ENCODE data around the gene NSDHL. TPM values are rescaled to one million over a fixed set of nuclear protein-coding genes. Genes with fewer than 3 reads are reported as not detected.

The NSDHL gene
- polyA plus RNA-seq, 2 of the 4 experiments (the other 2 are of a cell fraction), result 24.9 to 50.5 TPM

Other genes with a start within 250 kb of the NSDHL start
- gene GABRQ, start 193.2 kb upstream of the NSDHL start, polyA plus RNA-seq (2011; rRNA removed), result 0.50 and 0.54 TPM in 2 replicates
- 0.52 to 0.72 TPM (median 0.70 TPM) in 3 replicates for gene GABRQ, start 193.2 kb upstream of the NSDHL start, polyA plus RNA-seq (2017; fragmentation: RNase III; extraction: RNeasy Plus Mini Kit Qiagen cat#74134 plus additional on column Dnase treatment)
- 0.96 and 1.3 TPM in 2 replicates for gene MAGEA3, start 132.3 kb upstream of the NSDHL start, polyA plus RNA-seq (2011; rRNA removed)
- 2.2 to 2.3 TPM (median 2.3 TPM) in 3 replicates for gene MAGEA3, start 132.3 kb upstream of the NSDHL start, polyA plus RNA-seq (2017; fragmentation: RNase III; extraction: RNeasy Plus Mini Kit Qiagen cat#74134 plus additional on column Dnase treatment)
- not detected in 2 replicates for gene CSAG2, start 121.8 kb upstream of the NSDHL start, polyA plus RNA-seq (2011; rRNA removed)
- not detected in 3 replicates for gene CSAG2, start 121.8 kb upstream of the NSDHL start, polyA plus RNA-seq (2017; fragmentation: RNase III; extraction: RNeasy Plus Mini Kit Qiagen cat#74134 plus additional on column Dnase treatment)
- gene MAGEA2B, start 116.4 kb upstream of the NSDHL start, polyA plus RNA-seq (2011; rRNA removed), result 0.08 TPM in 1 of 2 replicates, not detected in the other
- not detected in 3 replicates for gene MAGEA2B, start 116.4 kb upstream of the NSDHL start, polyA plus RNA-seq (2017; fragmentation: RNase III; extraction: RNeasy Plus Mini Kit Qiagen cat#74134 plus additional on column Dnase treatment)
- 1.0 and 1.4 TPM in 2 replicates for gene CSAG1, start 97.3 kb upstream of the NSDHL start, polyA plus RNA-seq (2011; rRNA removed)
- 0.27 to 0.37 TPM in 2 of 3 replicates, not detected in the other for gene CSAG1, start 97.3 kb upstream of the NSDHL start, polyA plus RNA-seq (2017; fragmentation: RNase III; extraction: RNeasy Plus Mini Kit Qiagen cat#74134 plus additional on column Dnase treatment)
- gene MAGEA12, start 97.3 kb upstream of the NSDHL start, polyA plus RNA-seq (2011; rRNA removed), result 1.7 TPM in 2 replicates
- gene MAGEA12, start 97.3 kb upstream of the NSDHL start, polyA plus RNA-seq (2017; fragmentation: RNase III; extraction: RNeasy Plus Mini Kit Qiagen cat#74134 plus additional on column Dnase treatment), result 0.12 to 0.27 TPM (median 0.25 TPM) in 3 replicates
- gene MAGEA2, start 77.2 kb upstream of the NSDHL start, polyA plus RNA-seq (2011; rRNA removed), result 0.09 and 0.34 TPM in 2 replicates
- 0.04 to 0.05 TPM in 2 of 3 replicates, not detected in the other for gene MAGEA2, start 77.2 kb upstream of the NSDHL start, polyA plus RNA-seq (2017; fragmentation: RNase III; extraction: RNeasy Plus Mini Kit Qiagen cat#74134 plus additional on column Dnase treatment)
- gene CSAG3, start 71.8 kb upstream of the NSDHL start, polyA plus RNA-seq (2011; rRNA removed), result 0.10 TPM in 1 of 2 replicates, not detected in the other
- gene CSAG3, start 71.8 kb upstream of the NSDHL start, polyA plus RNA-seq (2017; fragmentation: RNase III; extraction: RNeasy Plus Mini Kit Qiagen cat#74134 plus additional on column Dnase treatment), result not detected in 3 replicates
- gene MAGEA6, start 61.4 kb upstream of the NSDHL start, polyA plus RNA-seq (2011; rRNA removed), result 15.2 and 21.2 TPM in 2 replicates
- 10.2 to 11.3 TPM (median 10.9 TPM) in 3 replicates for gene MAGEA6, start 61.4 kb upstream of the NSDHL start, polyA plus RNA-seq (2017; fragmentation: RNase III; extraction: RNeasy Plus Mini Kit Qiagen cat#74134 plus additional on column Dnase treatment)
- 64.7 and 69.2 TPM in 2 replicates for gene CETN2, start 306 bp upstream of the NSDHL start, polyA plus RNA-seq (2011; rRNA removed)
- 77.8 to 87.3 TPM (median 82.6 TPM) in 3 replicates for gene CETN2, start 306 bp upstream of the NSDHL start, polyA plus RNA-seq (2017; fragmentation: RNase III; extraction: RNeasy Plus Mini Kit Qiagen cat#74134 plus additional on column Dnase treatment)
- gene ZNF185, start 67.0 kb downstream of the NSDHL start, polyA plus RNA-seq (2011; rRNA removed), result 11.2 and 12.8 TPM in 2 replicates
- 4.9 to 5.2 TPM (median 5.0 TPM) in 3 replicates for gene ZNF185, start 67.0 kb downstream of the NSDHL start, polyA plus RNA-seq (2017; fragmentation: RNase III; extraction: RNeasy Plus Mini Kit Qiagen cat#74134 plus additional on column Dnase treatment)
- not detected in 2 replicates for gene PNMA5, start 163.1 kb downstream of the NSDHL start, polyA plus RNA-seq (2011; rRNA removed)
- not detected in 3 replicates for gene PNMA5, start 163.1 kb downstream of the NSDHL start, polyA plus RNA-seq (2017; fragmentation: RNase III; extraction: RNeasy Plus Mini Kit Qiagen cat#74134 plus additional on column Dnase treatment)
- gene PNMA3, start 225.4 kb downstream of the NSDHL start, polyA plus RNA-seq (2011; rRNA removed), result 0.08 and 0.11 TPM in 2 replicates
- 0.10 to 0.26 TPM (median 0.16 TPM) in 3 replicates for gene PNMA3, start 225.4 kb downstream of the NSDHL start, polyA plus RNA-seq (2017; fragmentation: RNase III; extraction: RNeasy Plus Mini Kit Qiagen cat#74134 plus additional on column Dnase treatment)
- 0.93 and 1.1 TPM in 2 replicates for gene PNMA6A, start 241.4 kb downstream of the NSDHL start, polyA plus RNA-seq (2011; rRNA removed)
- gene PNMA6A, start 241.4 kb downstream of the NSDHL start, polyA plus RNA-seq (2017; fragmentation: RNase III; extraction: RNeasy Plus Mini Kit Qiagen cat#74134 plus additional on column Dnase treatment), result 2.4 to 3.3 TPM (median 2.6 TPM) in 3 replicates